OCI-LY3 (cell line): ENCODE measurements around the gene ROCK2.

Source experiments
- H2AFZ ChIP-seq: fragments of 200-600, 300-600 bp; shearing (Covaris generic); 2 replicates; pipeline ENCODE4 v1.6.0; 2014; ENCODE audit warnings: antibody characterized with exemption, low read depth, low read length
- H3K27ac ChIP-seq: fragments of 200-600, 300-600 bp; sonication (generic); 2 replicates; pipeline ENCODE4 v1.5.1; 2014; ENCODE audit warnings: mild to moderate bottlenecking, low read length, moderate library complexity, mixed read lengths
- H3K27me3 ChIP-seq: fragments of 200-600, 300-600 bp; sonication (generic); 2 replicates; pipeline ENCODE4 v1.6.1; 2014; ENCODE audit warnings: low read depth, low read length, mixed read lengths
- H3K36me3 ChIP-seq: fragments of 200-600, 300-600 bp; sonication (generic); replicated peaks from 2 replicates; pipeline ENCODE3; 2014; ENCODE audit warnings: low read depth, low read length, mixed read lengths
- H3K4me1 ChIP-seq: fragments of 300-600, 200-600 bp; sonication (generic); 2 replicates; pipeline ENCODE4 v1.6.1; 2014; ENCODE audit warnings: low read length, mixed read lengths
- H3K4me2 ChIP-seq: fragments of 200-600, 300-600 bp; sonication (generic); 2 replicates; pipeline ENCODE4 v1.6.1; 2014; ENCODE audit warnings: low read length, mixed read lengths
- H3K4me3 ChIP-seq: fragments of 300-600, 200-600 bp; sonication (generic); 2 replicates; pipeline ENCODE4 v1.5.1; 2014; ENCODE audit warnings: antibody characterized with exemption, mild to moderate bottlenecking, low read length, moderate library complexity
- H3K79me2 ChIP-seq: fragments of 300-600, 200-600 bp; shearing (Covaris generic); 2 replicates; pipeline ENCODE4 v1.6.1; 2014; ENCODE audit warnings: mild to moderate bottlenecking, low read length, mixed read lengths
- H3K9ac ChIP-seq: fragments of 300-600, 200-600 bp; shearing (Covaris generic); 2 replicates; pipeline ENCODE4 v1.6.0; 2014; ENCODE audit warnings: mild to moderate bottlenecking, low read length, moderate library complexity
- H3K9me3 ChIP-seq: fragments of 200-600, 300-600 bp; shearing (Covaris generic); 2 replicates; pipeline ENCODE4 v1.6.1; 2014; ENCODE audit warnings: low read length, mixed read lengths; ENCODE audit not compliant: insufficient read depth
- H4K20me1 ChIP-seq: fragments of 200-600, 300-600 bp; sonication (generic); 2 replicates; pipeline ENCODE4 v1.6.1; 2016; ENCODE audit warnings: low read length, mixed read lengths; ENCODE audit not compliant: insufficient read depth
- EZH2phosphoT487 ChIP-seq: fragments of 200-600 bp; shearing (Covaris generic); IDR thresholded peaks from 2 replicates; pipeline ENCODE4 v1.6.1; 2018; ENCODE audit warnings: antibody characterized with exemption, mixed run types, low read depth
- TF ChIP-seq, protein P1 (sequence below): fragments of 200-600, 300-600 bp; sonication (generic); IDR thresholded peaks from 2 replicates; pipeline ENCODE4 v1.5.1; 2014; ENCODE audit warnings: antibody characterized with exemption, low read length, low read depth

ROCK2 gene

DNA sequence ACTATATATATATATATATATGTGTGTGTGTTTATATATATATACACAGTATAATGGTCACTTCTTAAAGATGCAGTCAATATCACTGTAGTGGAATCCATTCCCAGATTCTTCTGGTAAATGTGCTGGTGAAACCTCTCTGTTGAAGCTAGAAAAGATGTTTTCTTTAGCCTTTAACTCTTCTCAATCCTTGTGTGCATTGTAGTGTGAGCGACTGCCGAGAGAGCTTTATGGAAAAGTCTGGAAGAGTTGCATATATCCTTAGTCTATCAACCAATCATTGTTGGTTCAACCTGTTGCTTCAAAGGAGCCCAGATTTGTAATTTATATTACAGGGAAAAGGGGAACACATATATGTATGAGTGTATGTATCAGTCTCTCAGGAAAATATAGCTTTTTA is 161.5 kb downstream of the ROCK2 start:
- Histone ChIP-seq H3K9me3 (no peaks in the 10 kb centered on the region), H3K4me3 (no peak overlapping the region), H3K79me2 (no peaks in the 10 kb centered on the region), H3K27ac (no peak overlapping the region), H3K4me1 (peaks cover 5% of the 10 kb centered on the region; the same call in 1 of the 2 replicates), H3K9ac (no peak overlapping the region), H3K27me3 (no peaks in the 10 kb centered on the region), H3K36me3 (peaks cover 3% of the 10 kb centered on the region), H3K4me2 (no peak overlapping the region), H4K20me1 (no peaks in the 10 kb centered on the region), H2AFZ (no peak overlapping the region)
- TF ChIP-seq, protein P1, sequence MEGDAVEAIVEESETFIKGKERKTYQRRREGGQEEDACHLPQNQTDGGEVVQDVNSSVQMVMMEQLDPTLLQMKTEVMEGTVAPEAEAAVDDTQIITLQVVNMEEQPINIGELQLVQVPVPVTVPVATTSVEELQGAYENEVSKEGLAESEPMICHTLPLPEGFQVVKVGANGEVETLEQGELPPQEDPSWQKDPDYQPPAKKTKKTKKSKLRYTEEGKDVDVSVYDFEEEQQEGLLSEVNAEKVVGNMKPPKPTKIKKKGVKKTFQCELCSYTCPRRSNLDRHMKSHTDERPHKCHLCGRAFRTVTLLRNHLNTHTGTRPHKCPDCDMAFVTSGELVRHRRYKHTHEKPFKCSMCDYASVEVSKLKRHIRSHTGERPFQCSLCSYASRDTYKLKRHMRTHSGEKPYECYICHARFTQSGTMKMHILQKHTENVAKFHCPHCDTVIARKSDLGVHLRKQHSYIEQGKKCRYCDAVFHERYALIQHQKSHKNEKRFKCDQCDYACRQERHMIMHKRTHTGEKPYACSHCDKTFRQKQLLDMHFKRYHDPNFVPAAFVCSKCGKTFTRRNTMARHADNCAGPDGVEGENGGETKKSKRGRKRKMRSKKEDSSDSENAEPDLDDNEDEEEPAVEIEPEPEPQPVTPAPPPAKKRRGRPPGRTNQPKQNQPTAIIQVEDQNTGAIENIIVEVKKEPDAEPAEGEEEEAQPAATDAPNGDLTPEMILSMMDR, result no peak
- no peak for TF ChIP-seq EZH2phosphoT487

DNA sequence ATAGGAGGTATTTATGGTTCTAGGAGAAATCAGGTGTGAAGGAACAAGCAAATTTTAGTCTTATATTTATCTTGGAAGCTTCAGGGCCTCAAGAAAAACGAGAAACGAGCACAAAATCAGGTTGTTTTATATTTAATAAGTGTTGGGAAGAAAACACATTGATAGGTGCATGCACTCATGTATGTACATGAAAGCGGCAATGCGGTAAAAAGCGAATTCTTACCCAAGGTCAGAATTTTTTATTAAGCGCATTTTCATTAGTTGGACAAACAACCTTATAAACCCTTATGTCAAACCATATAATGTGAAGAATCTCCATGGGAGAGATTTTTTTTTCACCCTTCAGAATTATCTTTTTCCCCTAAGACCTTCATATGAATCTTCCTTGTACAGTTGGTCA is 163.8 kb downstream of the ROCK2 start:
- Histone ChIP-seq H2AFZ (no peak overlapping the region), H3K9me3 (no peaks in the 10 kb centered on the region), H3K4me3 (no peak overlapping the region), H3K9ac (no peak overlapping the region), H3K79me2 (no peaks in the 10 kb centered on the region), H3K27me3 (no peaks in the 10 kb centered on the region), H4K20me1 (no peaks in the 10 kb centered on the region), H3K4me2 (no peak overlapping the region), H3K27ac (no peak overlapping the region), H3K4me1 (peaks cover 5% of the 10 kb centered on the region; the same call in 1 of the 2 replicates), H3K36me3 (peaks cover 3% of the 10 kb centered on the region)
- TF ChIP-seq, protein P1, result no peak
- no peak for TF ChIP-seq EZH2phosphoT487

DNA sequence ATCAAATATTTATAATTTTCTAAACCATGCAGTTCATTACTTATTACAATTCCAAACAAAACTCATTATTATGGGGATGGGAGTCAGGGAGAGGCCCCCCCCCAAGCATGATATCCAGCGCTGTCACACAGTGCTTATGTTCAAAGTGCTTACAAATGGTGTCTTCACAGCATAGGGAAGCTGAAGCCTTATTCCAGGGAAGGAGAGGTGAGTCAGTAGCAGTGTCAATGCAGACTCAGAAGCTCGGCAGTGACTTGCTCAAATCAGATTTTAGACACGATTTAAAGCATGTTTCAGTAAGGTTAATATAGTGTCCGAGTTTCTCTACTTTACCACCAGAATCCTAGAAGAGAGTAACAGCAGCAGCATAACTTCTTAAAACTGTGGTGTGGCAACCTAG is 164.5 kb downstream of the ROCK2 start:
- H3K4me3 ChIP-seq, result no peak overlapping the region
- no peak overlapping the region for H2AFZ ChIP-seq
- TF ChIP-seq, protein P1, result no peak
- no peak for TF ChIP-seq EZH2phosphoT487
- H3K9ac ChIP-seq, result no peak overlapping the region
- no peak overlapping the region for H3K4me2 ChIP-seq
- H3K27ac ChIP-seq, result no peak overlapping the region
- no peaks in the 10 kb centered on the region for H3K9me3 ChIP-seq
- H3K27me3 ChIP-seq, result no peaks in the 10 kb centered on the region
- peaks cover 5% of the 10 kb centered on the region; the same call in 1 of the 2 replicates for H3K4me1 ChIP-seq
- H4K20me1 ChIP-seq, result no peaks in the 10 kb centered on the region
- H3K36me3 ChIP-seq, result peaks cover 3% of the 10 kb centered on the region
- no peaks in the 10 kb centered on the region for H3K79me2 ChIP-seq

DNA sequence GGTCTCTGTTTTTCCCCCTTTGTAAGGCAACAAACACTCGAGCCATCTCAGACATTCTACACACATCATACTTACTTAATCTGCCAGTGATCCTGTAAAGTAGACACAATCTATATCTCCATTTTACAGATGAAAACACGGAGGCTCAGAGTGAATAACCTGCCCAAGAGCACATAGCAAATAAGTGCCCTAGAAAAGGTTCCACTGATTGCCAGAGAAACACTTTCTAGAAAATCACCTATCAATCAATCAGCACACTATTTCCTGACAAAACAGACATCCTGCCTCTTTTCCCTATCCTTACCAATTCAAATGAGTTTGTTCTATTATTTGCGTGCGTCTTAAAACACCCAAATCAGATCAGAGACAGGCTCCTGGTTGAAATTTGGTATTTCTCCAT is 165.2 kb downstream of the ROCK2 start:
- H3K27me3 ChIP-seq, result no peaks in the 10 kb centered on the region
- no peak overlapping the region for H3K4me3 ChIP-seq
- H2AFZ ChIP-seq, result no peak overlapping the region
- peaks cover 5% of the 10 kb centered on the region; the same call in 1 of the 2 replicates for H3K4me1 ChIP-seq
- H3K9me3 ChIP-seq, result no peaks in the 10 kb centered on the region
- no peak overlapping the region for H3K27ac ChIP-seq
- TF ChIP-seq, protein P1, result no peak
- TF ChIP-seq EZH2phosphoT487, result no peak
- no peak overlapping the region for H3K4me2 ChIP-seq
- H4K20me1 ChIP-seq, result no peaks in the 10 kb centered on the region
- H3K36me3 ChIP-seq, result peaks cover 3% of the 10 kb centered on the region
- H3K79me2 ChIP-seq, result no peaks in the 10 kb centered on the region
- H3K9ac ChIP-seq, result no peak overlapping the region
